ENCODE results near the gene IQCH.

The IQCH gene

GRCh38 chr15:67545864-67546263 is 291.3 kb downstream of the IQCH start:
- DNase-seq: no peak

- no peak for DNase-seq
Measured at GRCh38 chr15:67547064-67547463, 292.5 kb downstream of the IQCH start.

- DNase-seq: no peak
Measured at GRCh38 chr15:67547836-67548235, 293.2 kb downstream of the IQCH start.

GRCh38 chr15:67548236-67548852 is 293.8 kb downstream of the IQCH start:
- no peak for DNase-seq

GRCh38 chr15:67548862-67549651 is 294.5 kb downstream of the IQCH start:
- peak; percentile 55 for DNase-seq

- DNase-seq: no peak
Measured at GRCh38 chr15:67549736-67550135, 295.1 kb downstream of the IQCH start.

GRCh38 chr15:67550522-67550921 is 295.9 kb downstream of the IQCH start:
- no peak for DNase-seq

- DNase-seq: no peak
Measured at GRCh38 chr15:67551207-67551743, 296.7 kb downstream of the IQCH start.
